ENCODE results near the gene SLC9A3. TPM values are rescaled to one million over a fixed set of nuclear protein-coding genes. Genes with fewer than 3 reads are reported as not detected.

SLC9A3 gene
- total RNA-seq, 2 experiments from 2014 or later, result 2.3 to 2.5 TPM

DNA sequence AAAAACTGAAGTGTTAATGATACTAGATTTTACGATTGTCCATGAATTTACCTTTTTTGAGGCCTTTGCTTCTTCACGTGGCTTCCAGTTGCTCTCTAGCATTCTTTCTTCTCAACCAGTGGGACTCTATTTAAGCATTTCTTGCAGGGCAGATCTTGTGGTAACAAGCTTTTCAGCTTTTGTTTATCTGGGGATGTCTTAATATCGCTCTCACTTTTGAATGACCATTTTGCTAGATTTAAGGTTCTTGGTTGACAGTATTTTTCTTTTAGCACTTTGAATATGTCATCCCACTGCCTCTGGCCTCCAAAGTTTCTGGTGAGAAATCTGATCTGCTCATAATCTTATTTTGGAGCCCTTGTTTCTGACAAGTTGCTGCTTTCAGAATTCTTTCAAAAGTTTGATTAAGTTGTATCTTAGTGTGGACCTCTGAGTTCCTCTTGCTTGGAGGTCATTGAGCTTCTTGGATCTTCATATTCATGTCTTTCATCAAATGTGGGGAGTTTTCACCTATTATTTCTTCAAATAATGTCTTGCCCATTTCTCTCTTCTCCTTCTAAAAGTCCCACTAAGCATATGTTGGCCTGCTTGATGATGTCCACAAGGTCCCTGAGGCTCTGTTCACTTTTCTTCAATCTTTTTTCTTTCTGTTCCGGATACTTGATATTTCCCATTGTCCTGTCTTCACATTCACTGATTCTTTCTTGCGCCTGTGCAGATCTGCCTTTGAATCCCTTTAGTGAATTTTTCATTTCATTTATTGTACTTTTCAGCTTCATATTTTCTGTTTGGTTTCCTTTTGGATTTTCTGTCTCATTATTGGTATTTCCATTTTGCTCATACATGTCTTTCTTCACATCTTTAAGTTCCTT, 72.4 kb downstream of the SLC9A3 start:
- TF ChIP-seq, protein P1, sequence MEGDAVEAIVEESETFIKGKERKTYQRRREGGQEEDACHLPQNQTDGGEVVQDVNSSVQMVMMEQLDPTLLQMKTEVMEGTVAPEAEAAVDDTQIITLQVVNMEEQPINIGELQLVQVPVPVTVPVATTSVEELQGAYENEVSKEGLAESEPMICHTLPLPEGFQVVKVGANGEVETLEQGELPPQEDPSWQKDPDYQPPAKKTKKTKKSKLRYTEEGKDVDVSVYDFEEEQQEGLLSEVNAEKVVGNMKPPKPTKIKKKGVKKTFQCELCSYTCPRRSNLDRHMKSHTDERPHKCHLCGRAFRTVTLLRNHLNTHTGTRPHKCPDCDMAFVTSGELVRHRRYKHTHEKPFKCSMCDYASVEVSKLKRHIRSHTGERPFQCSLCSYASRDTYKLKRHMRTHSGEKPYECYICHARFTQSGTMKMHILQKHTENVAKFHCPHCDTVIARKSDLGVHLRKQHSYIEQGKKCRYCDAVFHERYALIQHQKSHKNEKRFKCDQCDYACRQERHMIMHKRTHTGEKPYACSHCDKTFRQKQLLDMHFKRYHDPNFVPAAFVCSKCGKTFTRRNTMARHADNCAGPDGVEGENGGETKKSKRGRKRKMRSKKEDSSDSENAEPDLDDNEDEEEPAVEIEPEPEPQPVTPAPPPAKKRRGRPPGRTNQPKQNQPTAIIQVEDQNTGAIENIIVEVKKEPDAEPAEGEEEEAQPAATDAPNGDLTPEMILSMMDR (IDR thresholded peaks at IDR 0.05), result no peak
- Mint-ChIP-seq H3K4me1 (ENCODE audit: low read depth) (peaks cover 44% of the 10 kb centered on the region), H3K9me3 (peaks cover 8% of the 10 kb centered on the region), H3K27ac (no peak overlapping the region), H3K36me3 (ENCODE audit: low read depth) (peaks cover 100% of the 10 kb centered on the region), H3K27me3 (no peaks in the 10 kb centered on the region), H3K4me3 (no peak overlapping the region)
- Histone ChIP-seq H3K36me3 (ENCODE audit: insufficient read depth, low read length) (peaks cover 93% of the 10 kb centered on the region), H3K4me1 (ENCODE audit: insufficient read depth, low read length) (peaks cover 23% of the 10 kb centered on the region), H3K27me3 (ENCODE audit: control insufficient read depth in 1 of 2, insufficient read depth in 2 of 2, low read length in 2 of 2) (no peaks in the 10 kb centered on the region), H3K4me3 (ENCODE audit: low read length) (no peak overlapping the region), H3K27ac (ENCODE audit: low read depth in 1 of 2, low read length in 2 of 2) (no peak overlapping the region), H3K9me3 (ENCODE audit: control insufficient read depth in 1 of 2, insufficient read depth in 1 of 2, low read length in 2 of 2) (peaks cover 10 to 18% of the 10 kb centered on the region in 2 experiments)
- no peak for ATAC-seq (ENCODE audit: poor library complexity)
- no peak for DNase-seq
- ChIA-PET CTCF (no interaction called here), POLR2A (interaction anchor here (1.1 to 2.0 kb wide), 2 partner anchors 14 to 20 kb away, joined by 4 to 5 read pairs; no protein-coding TSS in a partner anchor)
- intact Hi-C loops (cut with DNase I, micrococcal nuclease), result no loop called here

DNA sequence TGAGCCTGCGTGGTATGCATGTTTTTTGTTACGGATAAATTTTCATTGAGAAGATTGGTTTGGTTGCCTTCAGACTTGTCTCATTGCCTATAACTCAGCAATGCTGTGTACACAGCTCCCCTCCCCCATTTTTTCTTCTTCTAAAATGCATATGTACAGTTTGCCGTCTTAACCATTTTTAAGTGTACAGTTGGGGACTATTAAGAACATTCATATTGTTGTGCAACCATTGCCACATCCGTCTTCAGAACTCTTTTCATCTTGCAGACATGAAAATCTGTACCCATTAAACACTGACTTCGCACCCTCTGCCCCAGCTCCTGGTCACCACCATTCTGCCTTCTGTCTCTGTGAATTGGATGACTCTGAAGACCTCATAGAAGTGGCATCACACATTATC, 75.1 kb downstream of the SLC9A3 start:
- H3K27ac Mint-ChIP-seq, result peak overlapping the region; percentile 36
- H3K27ac ChIP-seq (ENCODE audit: low read depth in 1 of 2, low read length in 2 of 2), result no peak overlapping the region
- intact Hi-C loops (cut with DNase I, micrococcal nuclease), result loop anchor here (5.0 to 10.0 kb wide), 3 partner anchors 163 to 234 kb away; partner anchors contain the start of genes CEP72 (in 2 of the 2), CCDC127 (in 1 of the 2) and SDHA (in 1 of the 2)

DNA sequence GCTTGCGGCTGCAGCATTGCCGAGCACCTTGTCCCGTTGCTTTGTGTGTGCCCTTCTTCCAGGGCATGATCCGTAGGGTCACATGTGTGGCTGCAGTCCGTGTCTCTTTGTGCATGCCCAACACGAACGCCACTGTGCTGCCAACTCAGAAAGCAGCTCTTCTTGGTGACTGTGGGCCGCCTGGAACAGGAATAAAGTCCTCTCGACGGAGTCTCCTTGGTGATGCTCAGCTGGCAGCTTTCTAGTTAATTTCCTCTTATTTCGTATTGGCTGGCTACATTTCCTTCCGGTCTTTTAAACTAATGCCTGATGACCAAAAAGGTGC, 75.5 kb downstream of the SLC9A3 start:
- ChIA-PET POLR2A (no interaction called here), CTCF (no interaction called here)
- H3K36me3 Mint-ChIP-seq (ENCODE audit: low read depth), result peaks cover 91% of the 10 kb centered on the region
- Histone ChIP-seq H3K36me3 (ENCODE audit: insufficient read depth, low read length) (peaks cover 71% of the 10 kb centered on the region), H3K27me3 (ENCODE audit: control insufficient read depth in 1 of 2, insufficient read depth in 2 of 2, low read length in 2 of 2) (no peaks in the 10 kb centered on the region), H3K4me1 (ENCODE audit: insufficient read depth, low read length) (peaks cover 29% of the 10 kb centered on the region), H3K27ac (ENCODE audit: low read depth in 1 of 2, low read length in 2 of 2) (no peak overlapping the region), H3K9me3 (ENCODE audit: control insufficient read depth in 1 of 2, insufficient read depth in 1 of 2, low read length in 2 of 2) (peaks cover 10 to 18% of the 10 kb centered on the region in 2 experiments), H3K4me3 (ENCODE audit: low read length) (no peak overlapping the region)
- H3K27me3 Mint-ChIP-seq, result no peaks in the 10 kb centered on the region
- peaks cover 8% of the 10 kb centered on the region for H3K9me3 Mint-ChIP-seq
- TF ChIP-seq, protein P1 (IDR thresholded peaks at IDR 0.05), result no peak
- intact Hi-C loops (cut with DNase I, micrococcal nuclease), result loop anchor here (5.0 to 10.0 kb wide), 3 partner anchors 164 to 234 kb away; partner anchors contain the start of genes CEP72 (in 2 of the 2), CCDC127 (in 1 of the 2) and SDHA (in 1 of the 2)
- peak overlapping the region; percentile 55 for H3K27ac Mint-ChIP-seq
- DNase-seq, result peak in 1 of 14 experiments; percentile 26
- H3K4me3 Mint-ChIP-seq, result peak overlapping the region; percentile 58
- H3K4me1 Mint-ChIP-seq (ENCODE audit: low read depth), result peaks cover 57% of the 10 kb centered on the region
- ATAC-seq (ENCODE audit: poor library complexity), result no peak

More for the DNA sequence above, 75.1 kb downstream of the SLC9A3 start:
- Histone ChIP-seq H3K36me3 (ENCODE audit: insufficient read depth, low read length) (peaks cover 75% of the 10 kb centered on the region), H3K27me3 (ENCODE audit: control insufficient read depth in 1 of 2, insufficient read depth in 2 of 2, low read length in 2 of 2) (no peaks in the 10 kb centered on the region), H3K4me1 (ENCODE audit: insufficient read depth, low read length) (peaks cover 29% of the 10 kb centered on the region), H3K4me3 (ENCODE audit: low read length) (no peak overlapping the region), H3K9me3 (ENCODE audit: control insufficient read depth in 1 of 2, insufficient read depth in 1 of 2, low read length in 2 of 2) (peaks cover 10 to 18% of the 10 kb centered on the region in 2 experiments)
- peaks cover 60% of the 10 kb centered on the region for H3K4me1 Mint-ChIP-seq (ENCODE audit: low read depth)
- no peaks in the 10 kb centered on the region for H3K27me3 Mint-ChIP-seq
- no peak overlapping the region for H3K4me3 Mint-ChIP-seq
- peaks cover 94% of the 10 kb centered on the region for H3K36me3 Mint-ChIP-seq (ENCODE audit: low read depth)
- ChIA-PET CTCF (no interaction called here), POLR2A (no interaction called here)
- DNase-seq (no peak), ATAC-seq (ENCODE audit: poor library complexity) (no peak)
- TF ChIP-seq, protein P1 (IDR thresholded peaks at IDR 0.05), result no peak
- H3K9me3 Mint-ChIP-seq, result peaks cover 8% of the 10 kb centered on the region
